H1 (cell line): ENCODE data around the gene GLDC. TPM values are rescaled to one million over a fixed set of nuclear protein-coding genes. Genes with fewer than 3 reads are reported as not detected.

Experiments
- CTCF ChIA-PET: fragments of 300-600 bp; sonication (Branson Sonifier 250); formaldehyde crosslinking; loops from one replicate; lab custom pipeline; 2021; ENCODE audit not compliant: partially characterized antibody; lab: Charles Lee
- POLR2A ChIA-PET: fragments of 300-600 bp; sonication (Branson Sonifier 250); formaldehyde crosslinking; loops from one replicate; lab custom pipeline; 2021; ENCODE audit warnings: inconsistent platforms; ENCODE audit not compliant: partially characterized antibody; lab: Charles Lee
- DNase-seq, 2 experiments: peaks; one replicate each; pipeline versions ENCODE4 v3.0.0 to v3.0.0-alpha.2; 2010 to 2022; ENCODE audit warnings: low spot score in 2 of 2, low read depth in 1 of 2, mixed read lengths in 1 of 2
- FAIRE-seq: peaks from 2 replicates; lab custom pipeline; 2011; peaks lifted over from hg19 to GRCh38; lab: Jason Lieb, UNC
- H2AFZ ChIP-seq: 2 replicates; pipeline ENCODE4 v1.8.1; 2012; ENCODE audit warnings: low read length, inconsistent platforms
- H2AK5ac ChIP-seq: 2 replicates; pipeline ENCODE4 v1.6.1; 2013; ENCODE audit warnings: low read depth, low read length
- H2BK120ac ChIP-seq: replicated peaks from 2 replicates; pipeline ENCODE3; 2013; ENCODE audit warnings: low read depth, low read length, inconsistent platforms
- H2BK12ac ChIP-seq: 2 replicates; pipeline ENCODE4 v1.6.1; 2013; ENCODE audit warnings: low read depth, low read length
- H2BK15ac ChIP-seq: 2 replicates; pipeline ENCODE4 v1.6.1; 2013; ENCODE audit warnings: low read length
- H2BK20ac ChIP-seq: 2 replicates; pipeline ENCODE4 v1.6.1; 2013; ENCODE audit warnings: low read length
- H2BK5ac ChIP-seq: 2 replicates; pipeline ENCODE4 v1.6.1; 2013; ENCODE audit warnings: low read depth, low read length
- H3K14ac ChIP-seq: 2 replicates; pipeline ENCODE4 v1.6.1; 2013; ENCODE audit warnings: inconsistent platforms; ENCODE audit not compliant: insufficient read length
- H3K18ac ChIP-seq: 2 replicates; pipeline ENCODE4 v1.6.1; 2013; ENCODE audit warnings: low read length; ENCODE audit errors: extremely low read depth
- H3K23ac ChIP-seq: 2 replicates; pipeline ENCODE4 v1.6.1; 2013; ENCODE audit warnings: inconsistent platforms; ENCODE audit not compliant: insufficient read length
- H3K23me2 ChIP-seq: 2 replicates; pipeline ENCODE4 v1.6.1; 2013; ENCODE audit warnings: low read depth, low read length
- H3K27ac ChIP-seq: 2 replicates; pipeline ENCODE4 v1.6.1; 2011; ENCODE audit warnings: low read depth, low read length, inconsistent platforms
- H3K27me3 ChIP-seq, 4 experiments: replicated peaks in 1 of 4; 1 replicate in 1 of 4; 2 replicates in 3 of 4; pipeline versions ENCODE4 v1.6.1 to v1.8.1; 2011 to 2013; ENCODE audit warnings: low read length in 3 of 4, mild to moderate bottlenecking in 3 of 4, inconsistent platforms in 2 of 4, mixed read lengths in 2 of 4, moderate library complexity in 1 of 4; ENCODE audit not compliant: control insufficient read depth in 3 of 4, insufficient read depth in 3 of 4; ENCODE audit errors: extremely low read depth in 1 of 4
- H3K36me3 ChIP-seq, 4 experiments: 2 replicates each; pipeline versions ENCODE4 v1.6.1 to v1.8.1; 2011 to 2013; ENCODE audit warnings: mild to moderate bottlenecking in 4 of 4, low read length in 3 of 4, moderate library complexity in 2 of 4, control low read depth in 1 of 4, inconsistent platforms in 1 of 4; ENCODE audit not compliant: insufficient read depth in 4 of 4, control insufficient read depth in 2 of 4
- H3K4ac ChIP-seq: replicated peaks from 2 replicates; pipeline ENCODE3; 2013; ENCODE audit warnings: low read length, low read depth, mixed read lengths, inconsistent platforms; ENCODE audit not compliant: insufficient read length
- H3K4me1 ChIP-seq, 4 experiments: replicated peaks in 1 of 4; 1 replicate in 1 of 4; 2 replicates in 3 of 4; pipeline versions ENCODE4 v1.6.1 to v1.8.1; 2011 to 2013; ENCODE audit warnings: low read length in 3 of 4, inconsistent platforms in 2 of 4, mixed read lengths in 1 of 4; ENCODE audit not compliant: insufficient read depth in 4 of 4, control insufficient read depth in 3 of 4
- H3K4me2 ChIP-seq, 2 experiments: 2 replicates each; pipeline versions ENCODE4 v1.6.1 to v1.8.1; 2011 to 2013; ENCODE audit warnings: low read depth in 2 of 2, low read length in 2 of 2, control low read depth in 1 of 2, inconsistent platforms in 1 of 2, mild to moderate bottlenecking in 1 of 2; ENCODE audit not compliant: insufficient read depth in 1 of 2
- H3K4me3 ChIP-seq, 4 experiments: fragments of 200-600, 300-600 bp in 1 of 4; sonication (generic), shearing (Covaris generic), sonication (Bioruptor Twin) in 1 of 4; 2 replicates each; pipeline versions ENCODE4 v1.5.1 to v1.8.1; 2011 to 2016; ENCODE audit warnings: low read length in 4 of 4, low read depth in 3 of 4, control low read depth in 2 of 4, inconsistent platforms in 2 of 4, mild to moderate bottlenecking in 2 of 4, mixed read lengths in 1 of 4, moderate library complexity in 1 of 4; ENCODE audit not compliant: insufficient read depth in 2 of 4; ENCODE audit errors: extremely low read depth in 1 of 4
- H3K56ac ChIP-seq: replicated peaks from 2 replicates; pipeline ENCODE3; 2013; ENCODE audit warnings: low read depth, mild to moderate bottlenecking, mixed read lengths, low read length, inconsistent platforms; ENCODE audit not compliant: insufficient read length
- H3K79me1 ChIP-seq: 2 replicates; pipeline ENCODE4 v1.6.1; 2013; ENCODE audit warnings: low read depth, low read length, control low read depth
- H3K79me2 ChIP-seq, 2 experiments: 2 replicates each; pipeline versions ENCODE4 v1.6.1 to v1.8.1; 2012 to 2013; ENCODE audit warnings: low read length in 2 of 2, mild to moderate bottlenecking in 2 of 2, inconsistent platforms in 1 of 2; ENCODE audit not compliant: insufficient read depth in 2 of 2, control insufficient read depth in 1 of 2
- H3K9ac ChIP-seq, 4 experiments: replicated peaks in 1 of 4; 1 replicate in 1 of 4; 2 replicates in 3 of 4; pipeline versions ENCODE4 v1.6.1 to v1.8.1; 2011 to 2013; ENCODE audit warnings: low read depth in 3 of 4, low read length in 3 of 4, control low read depth in 2 of 4, mild to moderate bottlenecking in 2 of 4, moderate library complexity in 2 of 4, inconsistent platforms in 1 of 4; ENCODE audit errors: extremely low read depth in 1 of 4
- H3K9me3 ChIP-seq, 2 experiments: 2 replicates each; pipeline versions ENCODE4 v1.6.1 to v1.8.1; 2012 to 2013; ENCODE audit warnings: mild to moderate bottlenecking in 2 of 2, moderate library complexity in 2 of 2, control low read depth in 1 of 2, inconsistent platforms in 1 of 2, low read depth in 1 of 2, low read length in 1 of 2, mixed read lengths in 1 of 2; ENCODE audit not compliant: insufficient read depth in 2 of 2
- H4K20me1 ChIP-seq, 2 experiments: replicated peaks in 1 of 2; 2 replicates each; pipeline versions ENCODE3 to v1.8.1; 2011 to 2013; ENCODE audit warnings: inconsistent platforms in 2 of 2, low read length in 2 of 2, mild to moderate bottlenecking in 1 of 2; ENCODE audit not compliant: insufficient read depth in 2 of 2, control insufficient read depth in 1 of 2
- H4K5ac ChIP-seq: 2 replicates; pipeline ENCODE4 v1.6.1; 2013; ENCODE audit warnings: low read length, low read depth, mixed read lengths, inconsistent platforms; ENCODE audit not compliant: insufficient read length
- H4K8ac ChIP-seq: 2 replicates; pipeline ENCODE4 v1.8.0; 2013; ENCODE audit warnings: mild to moderate bottlenecking, moderate library complexity, low read length, inconsistent platforms; ENCODE audit not compliant: insufficient read depth; ENCODE audit errors: extremely low read depth
- H4K91ac ChIP-seq: replicated peaks from 2 replicates; pipeline ENCODE3; 2013; ENCODE audit warnings: low read length, mixed read lengths, inconsistent platforms; ENCODE audit not compliant: insufficient read length
- RBBP5 ChIP-seq: IDR thresholded peaks from 2 replicates; pipeline ENCODE4 v1.7.1; 2012; ENCODE audit warnings: low read depth, mild to moderate bottlenecking, inconsistent platforms, low read length, moderate library complexity, borderline replicate concordance
- SP4 ChIP-seq: IDR thresholded peaks from 2 replicates; pipeline ENCODE4 v1.6.1; 2012; ENCODE audit warnings: low read length, inconsistent platforms
- WGBS, 2 experiments: shearing (Covaris generic) in 1 of 2; methylation state at CpG; one replicate each; pipeline versions ENCODE4 v1.1.6 to v1.1.7; 2013 to 2015; ENCODE audit warnings: low lambda C conversion rate in 2 of 2, mixed read lengths in 2 of 2, inconsistent platforms in 1 of 2, low coverage in 1 of 2, missing lambda C conversion rate in 1 of 2; ENCODE audit not compliant: insufficient replicate concordance in 2 of 2, insufficient coverage in 1 of 2, insufficient read length in 1 of 2; ENCODE audit errors: extremely low coverage in 1 of 2, missing lambda C conversion rate in 1 of 2; 5-methylcytosine and 5-hydroxymethylcytosine counted together
- polyA plus RNA-seq, 7 experiments: library from polyadenylated mRNA; depleted of rRNA in 3 of 7; stranded (reverse) in 5 of 7; unstranded in 2 of 7; fragments of >200 nt in 5 of 7; fragments of 200-250 nt in 2 of 7; gene quantifications; 1 replicate in 5 of 7; 2 replicates in 1 of 7; 4 replicates in 1 of 7; pipeline versions ENCODE4 v1.2.1 to v1.2.3, GENCODE V29; 2011 to 2013; ENCODE audit warnings: missing spikeins in 2 of 7, mixed read lengths in 2 of 7
- total RNA-seq: library from RNA; stranded (reverse); fragmentation: NEBNext Ultra II Directional; extraction: Animal tissue kit (Norgen Biotek cat#: 25700); gene quantifications from 2 replicates; pipeline ENCODE4 v1.2.1, GENCODE V29; 2021

The GLDC gene
- total and polyA plus RNA-seq, 2 of the 8 experiments (the other 6 are each of a cell fraction or from before 2014, with no cell fraction given) = 48.8 to 101 TPM

DNA sequence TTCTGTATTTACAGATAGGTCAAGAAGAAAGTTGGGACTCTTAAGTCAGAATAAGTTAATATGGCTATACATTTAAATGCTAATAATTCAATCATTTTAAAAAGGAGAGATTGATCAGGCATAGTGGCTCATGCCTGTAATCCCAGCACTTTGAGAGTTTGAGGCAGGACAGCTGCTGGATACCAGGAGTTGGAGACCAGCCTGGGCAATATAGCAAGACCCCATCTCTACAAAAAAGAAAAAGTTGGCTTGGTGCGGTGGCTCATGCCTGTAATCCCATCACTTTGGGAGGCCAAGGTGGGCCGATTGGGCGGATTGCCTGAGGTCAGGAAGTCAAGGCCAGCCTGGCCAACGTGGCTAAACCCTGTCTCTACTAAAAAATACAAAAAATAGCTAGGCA, 15.0 kb upstream of the GLDC start:
- H4K91ac ChIP-seq = no peak overlapping the region
- FAIRE-seq = no peak
- H3K4ac ChIP-seq = no peak overlapping the region
- no peak overlapping the region for H3K56ac ChIP-seq
- no peaks in the 10 kb centered on the region; the same call in 1 of the 2 replicates for H3K79me1 ChIP-seq
- CTCF ChIA-PET = interaction anchor here (0.6 to 1.1 kb wide), 2 partner anchors 10 to 11 kb away, joined by 3 to 5 read pairs; no protein-coding TSS in a partner anchor
- H2BK12ac ChIP-seq = no peak overlapping the region
- no peaks in the 10 kb centered on the region for H3K9me3 ChIP-seq
- H4K5ac ChIP-seq = no peak overlapping the region
- H3K23ac ChIP-seq = no peak overlapping the region
- DNase-seq = no peak
- no peak overlapping the region for H2BK15ac ChIP-seq
- no peak overlapping the region for H3K9ac ChIP-seq
- H3K18ac ChIP-seq = no peak overlapping the region
- WGBS, 2 experiments = 75% methylated on average over 4 of the region's 4 CpGs; no CpG with 5 or more reads in 1 of the 2 experiments
- H3K14ac ChIP-seq = no peak overlapping the region
- peaks cover 0 to under 1% of the 10 kb centered on the region in 2 experiments for H4K20me1 ChIP-seq
- H3K4me3 ChIP-seq = no peak overlapping the region
- no peaks in the 10 kb centered on the region for H3K27me3 ChIP-seq
- no peaks in the 10 kb centered on the region; a peak in 1 of 7 replicates for H3K4me1 ChIP-seq
- POLR2A ChIA-PET = no interaction called here
- H3K79me2 ChIP-seq = no peaks in the 10 kb centered on the region
- H3K27ac ChIP-seq = no peak overlapping the region
- H2BK5ac ChIP-seq = no peak overlapping the region
- no peak overlapping the region for H2BK20ac ChIP-seq
- H3K23me2 ChIP-seq = no peaks in the 10 kb centered on the region
- no peak overlapping the region for H2AFZ ChIP-seq
- no peak overlapping the region for H2BK120ac ChIP-seq
- no peak overlapping the region for H4K8ac ChIP-seq
- H3K36me3 ChIP-seq = 0 out of 8 replicates have a peak, but pooled peaks cover 0 to 2% (median 0%) of the 10 kb centered on the region in 4 experiments
- no peak overlapping the region for H2AK5ac ChIP-seq
- H3K4me2 ChIP-seq = no peak overlapping the region
- TF ChIP-seq RBBP5 = no peak
- no peak for TF ChIP-seq SP4
